D721Med (cell line): Measurements from ENCODE around the gene NUP62CL.

Experiments
- DNase-seq: peaks from one replicate; pipeline ENCODE4 v3.0.0; 2011; ENCODE audit warnings: low spot score; ENCODE audit not compliant: insufficient read length
- FAIRE-seq: peaks from 2 replicates; lab custom pipeline; 2011; peaks lifted over from hg19 to GRCh38; lab: Jason Lieb, UNC
- CTCF ChIP-seq: IDR thresholded peaks from 2 replicates; pipeline ENCODE4 v1.5.1; 2012; ENCODE audit warnings: mild to moderate bottlenecking, control low read depth; ENCODE audit not compliant: insufficient read depth; ENCODE audit errors: missing control alignments

Gene NUP62CL

GRCh38 chrX:107205770-107206696, at the start of gene NUP62CL, which contains the start of gene DNAAF6:
NUP62CL (minus strand) TSS chrX:107206433; CDS start chrX:107175146, 31,287 bp downstream.
DNAAF6 (plus strand) TSS chrX:107206611; CDS start chrX:107212876, 6,265 bp downstream.
- TF ChIP-seq CTCF = no peak
- DNase-seq = no peak
- FAIRE-seq = no peak

- no peak for TF ChIP-seq CTCF
- DNase-seq = no peak
- no peak for FAIRE-seq
Observed at GRCh38 chrX:107228486-107228819, 22.2 kb upstream of the NUP62CL start.

- no peak for TF ChIP-seq CTCF
- FAIRE-seq (no peak), DNase-seq (no peak)
Observed at GRCh38 chrX:107227780-107228485, 21.7 kb upstream of the NUP62CL start.

- no peak for TF ChIP-seq CTCF
- no peak for FAIRE-seq
- DNase-seq = no peak
Observed at GRCh38 chrX:107226757-107227156, 20.5 kb upstream of the NUP62CL start.

- no peak for TF ChIP-seq CTCF
- DNase-seq (no peak), FAIRE-seq (no peak)
Observed at GRCh38 chrX:107213477-107213876, 7.2 kb upstream of the NUP62CL start.

GRCh38 chrX:107207943-107208342, 1.7 kb upstream of the NUP62CL start:
- FAIRE-seq (no peak), DNase-seq (no peak)
- TF ChIP-seq CTCF = no peak
